Measurements from ENCODE around the gene PLCD1.
A peak's percentile ranks its signal among the peaks of the same experiment; 100 is the strongest.
"Not testable (repeated sequence)": the region's sequence is repeated elsewhere in the genome, so short reads cannot be mapped to it uniquely, and the experiment has no call there.

PLCD1 gene
- long read RNA-seq, donor 1, partial matches to known transcripts, result 8 of 11 reads
- long read RNA-seq, donor 1, other reads (novel, unspliced or antisense), result 0 of 11 reads
- long read RNA-seq, donor 2, result 0 reads
- long read RNA-seq, donor 3, partial matches to known transcripts, result 0 of 1 reads
- long read RNA-seq, donor 3, other reads (novel, unspliced or antisense), result 0 of 1 reads
- long read RNA-seq, donor 4, partial matches to known transcripts, result 5 of 8 reads
- long read RNA-seq, donor 4, other reads (novel, unspliced or antisense), result 0 of 8 reads
- long read RNA-seq, donor 5, partial matches to known transcripts, result 0 of 2 reads
- long read RNA-seq, donor 5, other reads (novel, unspliced or antisense), result 0 of 2 reads
- long read RNA-seq, donor 6, partial matches to known transcripts, result 0 of 4 reads
- long read RNA-seq, donor 6, other reads (novel, unspliced or antisense), result 0 of 4 reads
- long read RNA-seq, donor 7, partial matches to known transcripts, result 0 of 4 reads
- long read RNA-seq, donor 7, other reads (novel, unspliced or antisense), result 0 of 4 reads
- long read RNA-seq, donor 8, partial matches to known transcripts, result 6 of 11 reads
- long read RNA-seq, donor 8, other reads (novel, unspliced or antisense), result 0 of 11 reads

DNA sequence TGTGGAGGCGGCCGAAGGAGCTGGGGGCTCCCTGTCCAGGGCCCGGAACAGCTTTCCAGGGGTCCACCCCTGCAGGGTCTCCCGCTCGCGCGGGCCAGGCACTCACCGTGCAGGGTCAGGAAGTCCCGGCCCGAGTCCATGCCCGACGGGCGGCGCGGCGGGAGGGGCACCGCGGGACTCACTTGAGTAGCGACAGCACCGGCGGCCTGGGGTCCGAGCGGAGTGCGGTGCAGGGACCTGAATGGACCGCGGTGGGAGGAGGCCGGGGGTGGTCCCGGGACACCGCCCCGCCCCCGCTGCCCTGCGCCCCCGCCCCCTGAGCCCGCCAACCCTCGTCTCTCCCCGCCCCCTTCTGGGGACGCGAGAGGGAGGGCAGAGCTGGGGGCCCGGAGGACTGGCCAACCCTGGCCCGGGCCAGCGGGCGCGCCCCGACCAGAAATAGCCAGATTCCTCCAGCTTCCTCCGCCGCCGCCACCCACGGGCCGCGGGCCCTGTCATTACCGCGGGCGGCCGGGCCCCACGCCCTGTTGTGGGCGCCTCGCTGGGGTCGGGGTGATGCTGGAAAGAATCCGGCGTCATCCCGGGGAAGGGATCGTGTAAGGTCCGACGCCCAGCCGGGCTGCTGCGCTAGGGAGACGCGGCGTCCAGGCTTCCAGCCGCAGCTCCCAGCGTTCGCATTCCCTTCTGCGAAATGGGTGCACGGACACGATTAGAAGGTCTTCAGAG is at the start of gene PLCD1:
Gene PLCD1, minus strand, starts transcription at position 243 of the 726 bp plus-strand sequence. Its CDS starts 103 bp downstream, at position 140.
- peak; percentile 79 for DNase-seq

GRCh38 chr3:38077073-38077472 is 47.6 kb upstream of the PLCD1 start:
- not testable (repeated sequence) for DNase-seq

DNA sequence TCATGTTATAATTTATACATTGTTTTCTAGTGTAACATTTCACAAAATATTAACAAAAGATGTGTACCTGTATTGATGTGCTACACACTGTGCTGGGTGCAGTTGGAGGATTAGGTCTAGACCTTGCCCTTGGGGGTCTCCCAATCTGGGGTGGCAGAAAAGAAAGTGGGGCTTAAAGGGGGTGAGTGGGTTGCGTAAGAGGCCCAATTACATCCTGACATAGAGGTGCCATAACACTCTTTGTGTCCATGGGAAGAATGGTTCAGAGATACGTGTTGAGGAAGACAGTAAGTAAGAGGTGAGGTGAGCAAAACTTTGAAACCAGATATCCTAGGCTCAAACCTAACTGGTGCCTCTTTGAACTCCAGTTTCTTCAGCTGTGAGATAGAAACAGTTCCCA is 40.6 kb upstream of the PLCD1 start:
- DNase-seq, result no peak

DNA sequence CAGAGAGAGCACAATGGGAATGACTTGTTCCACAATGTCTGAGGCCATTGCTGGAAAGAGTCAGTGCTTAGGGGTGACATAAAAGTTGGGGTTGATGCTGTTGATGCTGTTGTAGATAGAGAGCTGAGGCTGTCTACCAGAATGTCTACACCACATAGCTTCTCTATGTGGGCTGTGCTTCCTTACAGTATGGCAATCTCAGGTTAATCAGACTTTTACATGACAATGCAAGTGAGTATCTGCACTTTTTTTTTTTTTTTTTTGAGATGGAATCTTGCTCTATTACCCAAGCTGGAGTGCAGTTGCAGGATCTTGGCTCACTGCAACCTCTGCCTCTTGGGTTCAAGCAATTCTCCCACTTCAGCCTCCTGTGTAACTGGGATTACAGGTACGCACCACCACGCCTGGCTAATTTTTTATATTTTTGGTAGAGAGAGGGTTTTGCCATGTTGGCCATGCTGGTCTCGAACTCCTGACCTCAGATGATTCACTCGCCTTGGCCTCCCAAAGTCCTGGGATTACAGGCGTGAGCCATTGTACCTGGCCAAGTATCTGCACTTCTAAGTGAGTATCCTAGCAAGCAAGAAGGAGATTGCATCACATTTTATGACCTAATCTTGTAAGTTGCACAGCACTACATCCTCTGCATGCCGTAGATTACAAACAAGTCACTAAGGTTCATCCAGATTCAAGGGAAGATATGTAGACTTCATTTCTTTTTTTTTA is 38.2 kb upstream of the PLCD1 start:
- DNase-seq, result no peak

DNA sequence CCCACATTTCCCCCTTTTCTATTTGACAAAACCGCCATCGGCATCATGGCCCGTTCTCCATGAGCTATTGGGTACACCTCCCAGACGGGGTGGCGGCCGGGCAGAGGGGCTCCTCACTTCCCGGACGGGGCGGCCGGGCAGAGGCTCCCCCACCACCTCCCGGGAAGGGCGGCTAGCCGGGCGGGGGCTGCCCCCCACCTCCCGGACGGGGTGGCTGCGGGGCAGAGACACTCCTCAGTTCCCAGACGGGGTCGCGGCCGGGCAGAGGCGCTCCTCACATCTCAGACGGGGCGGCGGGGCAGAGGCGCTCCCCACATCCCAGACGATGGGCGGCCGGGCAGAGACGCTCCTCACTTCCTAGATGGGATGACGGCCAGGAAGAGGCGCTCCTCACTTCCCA is 35.0 kb upstream of the PLCD1 start:
- DNase-seq, result not testable (repeated sequence)

- DNase-seq, result no peak
Measured at GRCh38 chr3:38062809-38063208, 33.4 kb upstream of the PLCD1 start.

GRCh38 chr3:38059591-38059990 is 30.1 kb upstream of the PLCD1 start:
- DNase-seq, result no peak

DNA sequence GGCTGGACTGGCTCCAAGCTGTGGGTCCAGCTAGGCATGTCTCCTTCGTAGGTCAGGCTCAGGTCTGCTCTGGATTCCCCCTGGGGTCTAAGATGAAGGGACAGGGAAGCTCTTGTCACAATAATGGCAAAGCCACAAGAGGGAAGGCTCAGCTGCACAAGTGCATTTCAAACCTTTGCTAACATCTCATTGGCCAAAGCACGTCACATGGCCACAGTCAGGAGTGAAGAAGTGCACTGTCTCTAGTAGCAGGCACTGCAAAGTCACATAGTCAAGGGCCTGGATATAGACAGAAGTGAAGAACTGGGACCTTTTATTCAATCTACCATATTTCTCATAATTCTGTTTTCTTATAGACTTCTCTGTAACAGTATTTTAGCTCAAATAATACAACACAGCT is 29.7 kb upstream of the PLCD1 start:
- no peak for DNase-seq

DNA sequence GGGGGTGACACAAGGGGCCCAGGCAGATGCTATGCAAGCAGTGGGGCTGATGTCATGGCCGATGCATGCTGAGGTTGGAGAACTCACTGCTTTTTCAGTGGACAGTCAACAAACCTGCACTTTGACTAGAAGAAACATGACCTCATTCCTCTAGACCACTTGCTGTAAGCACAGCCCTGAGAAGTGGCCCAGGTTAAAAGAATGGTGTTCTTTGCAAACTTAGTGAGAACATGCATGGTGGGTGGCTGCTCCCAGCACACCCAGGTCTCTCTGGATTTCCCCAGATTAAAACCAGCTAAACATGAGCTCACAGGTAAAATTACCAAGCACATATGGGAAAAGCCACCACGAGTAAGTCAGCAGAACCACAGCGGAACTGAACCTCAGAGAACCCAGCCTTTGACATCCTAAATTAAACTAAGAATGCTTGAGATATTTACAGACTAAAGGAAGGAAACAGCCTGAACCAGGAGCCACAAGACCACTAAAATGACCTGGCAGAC is 25.1 kb upstream of the PLCD1 start:
- no peak for DNase-seq

DNA sequence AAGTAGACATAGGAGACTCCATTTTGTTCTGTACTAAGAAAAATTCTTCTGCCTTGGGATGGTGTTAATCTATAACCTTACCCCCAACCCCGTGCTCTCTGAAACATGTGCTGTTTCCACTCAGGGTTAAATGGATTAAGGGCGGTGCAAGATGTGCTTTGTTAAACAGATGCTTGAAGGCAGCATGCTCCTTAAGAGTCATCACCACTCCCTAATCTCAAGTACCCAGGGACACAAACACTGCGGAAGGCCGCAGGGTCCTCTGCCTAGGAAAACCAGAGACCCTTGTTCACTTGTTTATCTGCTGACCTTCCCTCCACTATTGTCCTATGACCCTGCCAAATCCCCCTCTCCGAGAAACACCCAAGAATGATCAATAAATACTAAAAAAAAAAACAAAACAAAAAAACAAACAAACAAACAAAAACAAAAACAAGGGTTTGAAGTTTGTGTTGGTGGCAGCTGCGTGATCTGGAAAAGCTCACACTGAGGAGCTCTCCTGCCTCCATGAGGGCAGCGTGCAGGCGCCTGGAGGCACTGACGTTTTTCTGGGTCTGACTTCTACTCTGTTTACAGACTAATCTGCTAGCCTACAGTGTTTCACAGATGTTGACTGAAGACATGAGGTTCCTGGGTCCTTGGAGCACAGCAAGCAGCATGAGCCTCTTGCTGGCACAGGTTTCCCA is 24.5 kb upstream of the PLCD1 start:
- not testable (repeated sequence) for DNase-seq

DNA sequence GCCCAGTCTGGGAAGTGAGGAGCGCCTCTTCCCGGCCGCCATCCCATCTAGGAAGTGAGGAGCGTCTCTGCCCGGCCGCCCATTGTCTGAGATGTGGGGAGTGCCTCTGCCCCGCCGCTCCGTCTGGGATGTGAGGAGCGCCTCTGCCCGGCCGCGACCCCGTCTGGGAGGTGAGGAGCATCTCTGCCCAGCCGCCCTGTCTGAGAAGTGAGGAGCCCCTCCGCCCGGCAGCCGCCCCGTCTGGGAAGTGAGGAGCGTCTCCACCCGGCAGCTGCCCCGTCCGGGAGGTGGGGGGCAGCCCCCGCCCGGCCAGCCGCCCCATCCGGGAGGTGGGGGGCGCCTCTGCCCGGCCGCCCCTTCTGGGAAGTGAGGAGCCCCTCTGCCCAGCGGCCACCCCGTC is 23.8 kb upstream of the PLCD1 start:
- not testable (repeated sequence) for DNase-seq

- DNase-seq, result no peak
Measured at GRCh38 chr3:38051131-38051530, 21.7 kb upstream of the PLCD1 start.

DNA sequence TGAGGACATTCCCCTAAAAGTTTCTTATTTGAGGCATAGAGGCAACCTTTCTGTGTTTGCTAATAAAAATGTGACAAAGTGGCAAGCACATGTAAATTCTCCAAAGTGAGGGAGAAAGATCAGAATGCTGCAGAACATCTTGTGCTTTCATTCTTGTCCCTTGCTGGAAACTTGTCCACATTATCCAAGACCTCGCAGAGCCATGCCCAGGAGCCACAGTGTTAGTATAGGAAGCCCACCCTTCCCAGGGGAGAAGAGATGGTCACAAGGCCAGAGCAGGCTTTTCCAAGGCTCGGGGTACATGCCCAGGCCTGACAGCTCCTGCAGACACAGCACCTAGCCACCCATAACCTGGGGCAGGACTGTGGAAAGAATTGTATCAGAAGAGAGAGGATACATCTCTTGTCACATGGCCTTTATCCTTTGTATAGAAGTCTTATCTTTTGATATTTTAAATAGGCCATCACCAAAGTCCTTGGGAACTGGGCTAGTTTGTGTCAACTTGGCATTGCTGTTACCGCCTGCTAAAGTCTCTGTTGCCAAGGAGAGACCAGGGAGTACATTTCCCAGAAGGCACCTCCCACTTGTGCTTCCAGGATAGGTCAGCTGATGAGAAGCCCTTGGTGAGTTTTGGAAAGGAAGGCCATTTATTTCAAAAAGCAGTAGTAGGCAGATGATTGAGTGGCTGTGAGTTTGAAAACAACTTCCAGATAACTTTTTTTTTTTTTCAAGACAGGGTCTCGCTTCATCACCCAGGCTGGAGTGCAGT is 20.1 kb upstream of the PLCD1 start:
- no peak for DNase-seq

- no peak for DNase-seq
Measured at GRCh38 chr3:38047896-38048295, 18.5 kb upstream of the PLCD1 start.

DNA sequence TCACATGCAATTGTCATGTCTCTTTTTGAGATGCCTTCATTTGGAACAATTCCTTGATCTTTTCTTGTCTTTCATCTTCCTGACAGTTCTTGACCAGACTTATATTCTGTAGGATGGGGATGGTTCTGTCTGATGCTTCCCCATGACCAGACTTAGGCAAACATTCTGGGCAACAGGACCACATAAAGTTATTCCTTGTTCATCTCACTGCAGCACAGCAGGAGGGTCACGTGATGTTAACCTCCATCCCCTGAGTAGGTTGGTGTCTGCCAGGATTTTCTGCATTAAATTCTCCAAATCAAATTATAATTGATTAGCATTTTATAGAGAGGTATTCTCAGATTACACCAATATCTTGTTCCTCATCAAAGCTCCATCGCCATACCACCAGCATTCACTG is 17.4 kb upstream of the PLCD1 start:
- DNase-seq, result no peak

GRCh38 chr3:38046027-38046426 is 16.6 kb upstream of the PLCD1 start:
- no peak for DNase-seq

DNA sequence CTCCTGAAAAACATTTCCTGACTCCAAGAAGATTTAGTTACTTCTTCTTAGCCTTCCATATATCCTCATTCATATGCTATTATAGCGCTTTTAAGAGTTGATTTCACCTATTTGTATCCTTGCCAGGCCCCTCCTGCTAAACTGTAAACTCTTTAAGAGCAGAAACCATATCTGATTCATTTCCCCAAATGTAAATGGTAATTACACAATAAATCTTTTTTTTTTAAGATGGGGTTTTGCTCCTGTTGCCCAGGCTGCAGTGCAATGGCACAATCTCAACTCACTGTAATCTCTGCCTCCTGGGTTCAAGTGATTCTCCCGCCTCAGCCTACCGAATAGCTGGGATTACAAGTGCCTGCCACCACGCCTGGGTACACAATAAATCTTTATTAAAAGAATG is 14.0 kb upstream of the PLCD1 start:
- DNase-seq, result no peak

DNA sequence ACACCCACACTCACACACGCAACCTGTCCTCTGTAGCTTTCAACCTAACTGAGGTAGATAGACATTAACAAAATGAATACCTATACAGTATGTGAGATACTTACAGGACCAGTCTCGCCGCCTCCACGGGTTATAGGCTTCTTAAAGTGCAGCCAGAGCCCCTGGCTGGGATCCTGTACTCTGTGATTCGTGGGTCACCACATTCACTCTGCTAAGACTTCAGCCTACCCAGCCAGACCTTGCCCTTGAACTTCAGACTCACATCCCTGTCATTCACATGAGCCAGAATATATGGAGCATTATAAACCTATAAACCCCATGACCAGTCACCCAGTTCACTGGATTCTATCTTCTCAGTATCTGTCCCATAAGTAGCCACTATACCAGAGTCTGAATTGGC is 11.0 kb upstream of the PLCD1 start:
- DNase-seq, result no peak

DNA sequence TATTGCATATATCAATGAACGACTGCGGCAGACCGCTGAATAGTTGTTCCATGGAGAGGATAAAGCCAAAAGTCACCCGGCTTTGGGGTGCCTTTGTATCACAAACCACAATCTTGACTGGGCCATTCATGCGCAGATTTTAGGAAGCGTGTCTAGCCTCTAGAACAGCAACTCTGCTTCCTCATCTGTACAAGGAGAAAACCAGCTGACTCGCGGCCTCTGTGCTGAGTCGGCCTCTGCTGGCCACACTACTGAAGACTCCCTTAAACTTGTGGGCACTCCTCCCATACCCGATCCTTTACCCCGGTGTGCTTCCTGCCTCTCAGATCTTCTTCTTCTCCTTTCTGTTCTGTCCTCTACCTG is 10.4 kb upstream of the PLCD1 start:
- DNase-seq, result no peak

DNA sequence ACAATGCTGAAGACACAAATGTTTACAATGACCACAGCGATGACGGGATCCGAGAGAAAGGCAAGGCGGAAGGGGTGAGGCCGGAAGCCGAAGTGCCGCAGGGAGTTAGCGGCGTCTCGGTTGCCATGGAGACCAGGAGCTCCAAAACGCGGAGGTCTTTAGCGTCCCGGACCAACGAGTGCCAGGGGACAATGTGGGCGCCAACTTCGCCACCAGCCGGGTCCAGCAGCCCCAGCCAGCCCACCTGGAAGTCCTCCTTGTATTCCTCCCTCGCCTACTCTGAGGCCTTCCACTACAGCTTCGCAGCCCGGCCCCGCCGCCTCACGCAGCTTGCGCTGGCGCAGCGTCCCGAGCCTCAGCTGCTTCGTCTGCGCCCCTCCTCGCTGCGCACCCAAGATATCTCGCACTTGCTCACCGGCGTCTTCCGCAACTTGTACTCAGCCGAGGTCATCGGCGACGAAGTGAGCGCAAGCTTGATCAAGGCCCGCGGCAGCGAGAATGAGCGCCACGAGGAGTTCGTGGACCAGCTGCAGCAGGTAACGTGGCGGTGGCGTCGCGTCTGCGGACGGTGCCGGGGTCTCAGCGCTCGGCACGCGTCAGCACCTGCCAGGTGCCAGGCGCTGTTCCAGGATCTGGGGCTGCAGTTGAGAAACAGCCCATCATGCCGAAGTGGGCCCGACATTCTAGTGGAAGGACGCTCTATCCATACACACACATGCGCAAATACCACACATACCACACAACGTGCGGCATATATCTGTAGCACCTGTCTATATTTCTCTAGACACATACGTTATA is 9.9 kb upstream of the PLCD1 start, which contains the start of gene DLEC1:
Gene DLEC1, plus strand, starts transcription at position 108 of the 798 bp plus-strand sequence. Its CDS starts 18 bp downstream, at position 126.
- peak; percentile 71 for DNase-seq
